ENCODE results near the gene TPST1.
"Not testable (repeated sequence)": the region's sequence is repeated elsewhere in the genome, so short reads cannot be mapped to it uniquely, and the experiment has no call there.

Gene TPST1

DNA sequence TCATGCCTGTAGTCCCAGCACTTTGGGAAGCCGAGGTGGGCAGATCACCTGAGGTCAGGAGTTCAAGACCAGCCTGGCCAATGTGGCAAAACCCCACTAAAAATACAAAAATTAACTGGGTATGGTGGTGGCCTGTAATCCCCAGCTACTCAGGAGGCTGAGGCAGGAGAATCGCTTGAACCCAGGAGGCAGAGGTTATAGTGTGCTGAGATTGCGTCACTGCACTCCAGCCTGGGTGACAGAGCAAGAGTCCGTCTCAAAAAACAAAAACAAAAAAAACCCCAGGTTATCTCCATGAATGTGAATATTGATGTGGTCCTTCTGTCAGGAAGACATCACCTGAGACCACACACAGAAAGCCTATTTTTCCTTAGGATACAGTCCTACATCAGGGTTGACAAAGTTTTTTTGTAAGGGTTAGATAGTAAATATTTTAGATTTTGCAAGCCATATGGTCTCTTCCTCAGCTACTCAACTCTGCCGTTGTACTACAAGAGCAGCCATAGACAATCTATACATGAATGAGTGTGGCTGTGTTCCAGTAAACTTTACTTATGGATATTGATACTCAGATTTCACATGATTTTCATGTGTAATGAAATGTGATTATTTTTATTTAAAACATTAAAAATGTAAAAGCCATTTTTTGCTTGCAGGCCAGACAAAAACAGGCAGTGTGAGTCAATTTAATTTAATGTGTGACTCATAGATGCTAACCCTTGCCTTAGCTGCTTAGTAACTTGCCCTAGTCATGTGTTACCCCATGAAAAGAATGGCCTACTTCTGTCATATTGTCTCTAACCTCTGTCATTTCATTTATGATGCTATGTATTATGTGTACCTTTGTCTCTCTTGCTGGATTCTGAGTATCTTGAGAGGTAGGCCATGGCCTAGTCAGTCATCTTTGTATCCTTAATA lies 78.1 kb downstream of the TPST1 start:
- no peak for DNase-seq (ENCODE audit: low read depth)

DNA sequence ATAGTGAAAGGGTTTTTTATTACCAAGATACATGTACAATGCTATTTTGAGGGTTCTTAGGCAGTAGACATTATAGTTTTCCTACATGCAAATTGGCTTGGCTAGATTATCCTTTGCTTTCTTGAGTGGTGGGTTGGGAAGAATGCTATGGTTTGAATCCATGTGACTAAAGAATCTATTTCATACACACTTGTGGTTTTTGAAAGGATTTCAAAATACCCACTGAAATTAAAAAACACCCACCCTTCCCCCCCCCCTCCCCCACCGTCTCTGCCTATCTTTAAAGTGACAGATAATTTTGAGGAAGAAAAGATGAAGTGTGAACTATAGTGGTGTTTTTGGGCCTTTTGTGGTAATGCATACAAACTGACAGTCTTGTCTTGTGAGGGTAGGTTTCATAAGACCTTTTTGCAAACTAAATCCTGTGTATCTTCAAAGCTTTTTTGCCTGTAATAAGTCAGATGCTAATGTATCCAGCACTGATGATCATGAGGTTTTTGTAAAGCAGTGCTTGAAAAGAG lies 90.9 kb downstream of the TPST1 start:
- DNase-seq (ENCODE audit: low read depth), result no peak

DNA sequence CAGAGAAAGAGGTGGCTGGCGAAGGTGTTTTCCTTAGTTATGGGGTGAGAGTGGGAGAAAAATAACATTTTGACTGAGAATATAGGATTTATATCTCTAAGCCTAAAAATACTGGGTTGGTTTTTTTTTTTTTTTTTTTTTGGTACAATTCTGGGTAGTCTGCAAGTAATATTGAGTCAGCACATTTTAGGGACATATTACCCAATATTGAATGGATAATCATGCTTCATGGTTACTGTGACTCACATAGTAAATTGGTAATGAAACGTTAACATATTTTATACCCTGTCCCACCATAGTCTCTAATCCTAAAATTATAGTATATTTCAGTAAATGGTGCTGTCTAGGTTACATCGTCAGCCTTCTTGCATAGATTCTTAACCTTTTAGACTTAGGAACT lies 91.4 kb downstream of the TPST1 start:
- DNase-seq (ENCODE audit: low read depth), result no peak

DNA sequence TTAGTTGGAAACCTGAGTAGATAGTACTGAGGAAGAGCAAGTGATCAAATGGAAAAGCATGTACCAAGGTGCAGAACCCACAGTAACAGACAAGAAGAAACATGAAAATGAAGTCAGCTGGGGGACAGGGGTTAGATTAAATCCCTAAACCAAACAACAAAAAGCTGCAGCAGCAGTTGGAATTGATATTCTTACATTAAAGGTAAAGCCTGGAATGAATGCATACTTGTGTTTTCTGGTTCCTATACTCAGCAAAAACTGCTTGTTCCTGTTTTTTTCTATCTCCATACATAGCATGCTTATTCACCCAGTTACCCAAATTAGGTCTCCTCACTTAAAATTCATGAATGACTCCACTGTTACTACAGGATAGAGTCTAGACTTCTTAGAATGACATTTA lies 92.4 kb downstream of the TPST1 start:
- DNase-seq (ENCODE audit: low read depth), result no peak

DNA sequence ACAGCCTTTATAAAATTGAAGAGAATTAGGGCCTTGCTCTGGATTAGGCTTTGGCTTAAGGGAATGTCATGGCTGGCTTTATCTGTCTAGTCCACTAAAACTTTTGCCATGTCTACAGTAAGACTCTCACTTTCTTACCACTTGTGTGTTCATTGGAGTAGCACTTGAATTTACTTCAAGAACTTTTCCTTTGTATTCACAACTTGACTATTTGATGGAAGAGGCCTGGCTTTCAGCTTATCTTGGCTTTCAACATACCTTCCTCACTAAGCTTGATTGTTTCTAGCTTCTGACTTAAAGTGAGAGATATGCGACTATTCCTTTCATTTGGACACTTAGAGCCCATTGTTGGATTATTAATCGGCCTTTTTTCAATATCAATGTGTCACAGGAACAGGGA lies 96.1 kb downstream of the TPST1 start:
- DNase-seq (ENCODE audit: low read depth), result no peak

DNA sequence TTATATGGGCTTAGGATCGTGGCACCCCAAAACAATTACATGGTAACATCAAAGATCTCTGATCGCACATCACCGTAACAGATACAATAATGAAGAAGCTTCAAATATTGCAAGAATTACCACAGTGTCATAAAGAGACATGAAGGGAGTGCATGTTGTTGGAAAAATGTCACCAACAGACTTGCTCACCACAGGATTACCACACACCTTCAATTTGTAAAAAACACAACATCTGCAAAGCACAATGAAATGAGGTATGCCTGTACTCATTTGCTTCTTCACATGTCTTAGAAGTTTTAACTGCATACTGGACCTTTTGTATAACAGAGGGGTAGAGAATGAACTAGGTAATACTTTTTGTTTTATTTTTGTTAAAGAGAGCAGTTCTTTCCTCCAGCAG lies 96.6 kb downstream of the TPST1 start:
- DNase-seq (ENCODE audit: low read depth), result no peak

DNA sequence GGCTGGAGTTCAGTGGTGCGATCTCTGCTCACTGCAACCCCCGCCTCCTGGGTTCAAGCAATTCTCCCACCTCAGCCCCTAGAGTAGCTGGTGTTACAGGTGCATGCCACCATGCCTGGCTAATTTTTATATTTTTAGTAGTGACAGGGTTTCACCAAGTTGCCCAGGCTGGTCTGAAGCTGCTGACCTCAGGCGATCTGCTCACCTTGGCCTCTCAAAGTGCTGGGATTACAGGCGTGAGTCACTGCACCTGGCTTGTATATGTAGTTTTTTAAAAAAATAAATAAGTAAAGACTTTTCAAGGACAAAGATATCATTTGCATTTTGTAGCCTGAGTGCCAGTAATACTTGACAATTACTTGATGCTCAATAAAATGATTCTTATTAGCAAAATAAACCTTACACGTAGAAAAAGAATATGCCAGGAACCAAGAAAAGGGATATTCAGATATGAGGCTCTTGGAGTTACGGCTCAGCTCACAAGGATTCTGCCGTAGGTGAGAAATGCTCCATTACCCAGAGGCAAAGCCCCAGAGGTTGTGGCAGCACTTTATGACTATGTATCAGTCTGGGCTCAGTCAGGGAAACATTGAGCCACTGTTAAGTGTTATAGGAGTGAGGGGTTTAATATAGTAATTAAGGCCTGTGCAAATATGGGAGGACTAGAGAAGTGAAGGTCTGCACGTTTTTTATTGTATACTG lies 98.5 kb downstream of the TPST1 start:
- no peak for DNase-seq (ENCODE audit: low read depth)

DNA sequence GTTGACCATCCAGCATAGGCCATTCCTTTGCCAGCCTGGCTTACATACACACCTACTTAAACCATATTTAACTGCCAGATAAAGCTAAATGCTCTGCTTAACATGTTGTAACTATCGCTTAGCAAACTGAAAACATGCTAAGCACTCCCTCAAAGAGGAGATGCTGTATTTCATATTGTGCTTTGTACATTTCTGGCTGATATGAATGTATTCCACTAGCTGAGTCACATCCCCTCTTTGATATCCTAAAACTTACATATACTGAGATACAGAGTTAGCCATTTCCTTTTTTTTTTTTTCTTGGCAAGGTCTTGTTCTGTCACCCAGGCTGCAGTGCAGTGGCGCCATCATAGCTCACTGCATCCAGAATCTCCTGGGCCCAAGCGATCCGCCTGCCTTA lies 99.4 kb downstream of the TPST1 start:
- DNase-seq (ENCODE audit: low read depth), result no peak

DNA sequence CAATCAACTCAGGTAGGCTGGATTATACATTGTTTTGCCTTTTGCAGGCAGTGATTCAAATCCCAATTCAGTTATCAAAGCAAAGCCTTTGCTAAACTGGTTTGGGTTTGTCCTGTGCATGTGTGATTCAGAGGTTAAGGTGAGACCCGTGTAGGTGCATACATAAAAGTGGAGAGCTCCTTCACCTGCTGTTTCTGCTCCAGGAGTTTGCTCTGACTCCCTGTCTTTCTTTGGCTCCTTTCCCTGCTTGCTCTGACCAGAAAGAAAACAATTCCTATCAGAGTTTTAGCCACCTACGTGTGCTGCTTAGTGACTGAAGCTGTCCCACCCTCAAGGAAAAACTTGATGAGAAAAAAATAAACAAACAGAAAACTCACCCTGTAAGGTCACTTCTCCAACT lies 101.1 kb downstream of the TPST1 start:
- no peak for DNase-seq (ENCODE audit: low read depth)

DNA sequence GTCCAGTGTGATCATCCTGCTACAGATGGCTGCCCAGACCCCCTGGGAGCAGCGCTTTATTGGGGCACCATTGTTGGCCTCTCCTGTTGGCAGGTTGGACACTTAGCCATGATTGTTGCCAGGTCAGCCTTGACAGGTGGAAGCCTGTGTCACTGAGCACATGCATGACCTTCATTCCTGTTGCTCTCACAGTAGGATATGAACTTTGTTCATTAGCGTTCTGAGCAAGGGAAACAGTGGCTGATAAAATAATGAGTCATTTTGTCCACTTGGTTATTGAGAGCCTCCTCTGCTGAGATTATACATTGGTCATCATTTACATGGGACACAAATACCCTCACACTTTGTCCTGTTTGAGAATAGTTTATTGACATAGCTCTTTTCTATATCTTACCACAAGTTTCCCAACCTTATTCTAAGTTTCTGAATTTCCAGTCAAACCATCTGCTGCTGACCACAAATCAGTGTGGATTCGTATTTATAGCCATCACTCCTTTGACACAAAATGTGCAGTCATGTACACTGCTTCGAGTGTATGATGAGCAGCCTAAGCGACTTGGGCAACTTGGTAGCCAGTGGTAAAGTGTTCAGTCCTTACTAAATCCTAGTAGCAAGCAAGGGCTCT lies 102.6 kb downstream of the TPST1 start:
- no peak for DNase-seq (ENCODE audit: low read depth)

DNA sequence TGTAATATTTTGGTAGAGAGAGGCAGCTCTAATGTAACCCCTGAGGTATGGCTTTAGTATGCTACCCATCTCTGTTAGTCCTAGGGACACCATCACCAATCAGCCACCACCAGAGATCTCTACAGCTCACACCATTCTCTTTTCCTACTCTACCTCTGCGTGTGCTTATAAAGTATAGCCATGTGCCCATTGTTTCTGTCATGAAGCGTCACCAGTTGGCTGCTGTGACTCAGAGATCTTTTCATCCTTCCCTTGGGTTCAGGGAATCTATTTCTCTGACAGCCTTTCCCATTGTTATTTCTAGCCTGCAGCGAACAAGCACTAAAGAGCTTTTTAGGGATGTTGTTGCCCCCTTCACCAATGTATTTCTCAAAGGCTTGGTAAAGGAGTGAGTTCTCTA lies 103.3 kb downstream of the TPST1 start:
- no peak for DNase-seq (ENCODE audit: low read depth)

DNA sequence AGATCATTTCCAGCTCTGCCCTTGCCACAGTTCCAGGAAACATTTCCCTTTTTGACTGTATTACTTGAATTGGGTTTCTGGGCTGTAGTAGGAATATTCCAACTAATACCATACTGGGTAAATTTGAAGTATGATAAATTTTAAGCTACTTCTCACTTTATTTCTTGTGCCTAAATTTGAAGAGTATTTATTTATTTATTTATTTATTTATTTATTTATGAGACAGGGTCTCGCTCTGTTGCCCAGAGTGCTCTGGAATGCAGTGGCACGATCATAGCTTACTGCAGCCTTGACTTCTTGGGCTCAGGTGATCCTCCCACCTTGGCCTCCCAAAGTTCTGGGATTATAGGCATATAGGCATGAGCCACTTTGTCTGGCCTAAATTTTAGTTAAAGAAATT lies 105.5 kb downstream of the TPST1 start:
- DNase-seq (ENCODE audit: low read depth), result no peak

DNA sequence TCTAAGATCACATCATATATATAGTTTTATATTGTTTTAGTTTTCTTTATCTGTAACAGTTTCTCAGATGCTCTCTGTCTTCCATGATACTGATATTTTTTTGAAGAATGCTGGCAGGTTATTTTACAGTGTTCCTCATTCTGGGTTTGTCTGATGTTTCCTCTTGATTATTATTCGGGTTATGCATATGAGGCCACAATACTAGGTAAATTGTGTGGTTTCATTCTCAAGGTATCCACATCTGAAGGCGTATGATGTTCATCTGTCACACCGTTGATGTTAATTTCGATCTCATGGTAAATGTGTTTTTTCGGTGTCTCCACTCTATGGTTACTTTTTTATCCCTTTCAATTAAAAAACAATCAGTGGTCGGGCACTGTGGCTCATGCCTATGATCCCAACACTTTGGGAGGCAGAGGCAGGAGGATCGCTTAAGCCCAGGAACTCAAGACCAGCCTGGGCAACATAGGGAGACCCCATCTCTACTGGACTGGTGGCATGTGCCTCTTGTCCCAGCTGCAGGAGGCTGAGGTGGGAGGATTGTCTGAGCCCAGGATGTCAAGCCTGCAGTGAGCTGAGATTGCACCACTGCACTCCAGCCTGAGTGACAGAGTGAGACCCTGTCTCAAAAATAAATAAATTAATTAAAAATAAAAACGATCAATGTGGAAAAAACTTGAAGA lies 108.9 kb downstream of the TPST1 start:
- DNase-seq (ENCODE audit: low read depth), result no peak

DNA sequence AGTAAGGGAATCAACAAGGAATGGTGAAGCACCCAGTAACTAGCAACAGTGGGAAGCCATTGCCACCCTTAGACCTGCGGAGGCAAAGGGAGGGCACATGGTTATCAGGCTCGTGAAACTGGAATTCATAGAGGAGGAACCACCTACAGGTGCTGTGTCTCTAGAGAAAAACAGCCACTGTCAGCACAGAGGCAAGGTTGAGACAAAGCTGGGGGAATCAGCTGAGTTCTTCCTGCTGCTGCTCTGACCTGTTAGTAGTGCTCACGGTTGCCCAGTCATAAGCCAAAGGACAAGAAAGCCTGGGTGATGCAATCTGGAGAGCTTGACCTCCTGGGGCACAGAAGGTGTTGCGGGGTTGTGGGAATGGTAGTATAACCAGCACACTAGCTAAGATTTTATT lies 110.1 kb downstream of the TPST1 start:
- DNase-seq (ENCODE audit: low read depth), result no peak

DNA sequence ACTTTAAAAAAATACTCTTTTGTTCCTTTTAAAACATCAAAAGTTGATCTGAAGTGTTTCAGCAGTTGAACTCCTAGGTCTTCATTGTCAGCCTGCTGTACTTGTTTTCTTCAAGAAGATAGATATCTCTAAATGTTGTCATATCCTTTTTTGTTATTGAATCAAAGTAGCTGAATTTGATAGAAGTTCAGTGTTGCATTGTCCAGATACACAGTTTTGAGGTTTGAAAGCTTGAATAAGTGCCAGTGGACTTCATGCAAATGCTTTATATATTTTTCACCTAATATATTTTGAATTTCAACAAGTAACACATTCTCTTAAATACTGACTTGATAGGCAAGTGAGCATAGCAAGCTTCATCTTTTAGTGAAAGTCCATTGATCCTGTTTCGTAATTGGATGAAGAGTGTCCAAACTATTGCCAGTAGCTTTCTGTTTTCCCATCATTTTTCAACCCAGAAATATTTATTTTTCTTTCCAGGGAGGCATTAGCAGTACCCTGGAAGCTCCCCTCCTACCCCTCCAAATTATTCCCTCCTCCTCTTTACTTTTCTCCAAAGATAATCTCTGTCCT lies 114.4 kb downstream of the TPST1 start:
- no peak for DNase-seq (ENCODE audit: low read depth)

DNA sequence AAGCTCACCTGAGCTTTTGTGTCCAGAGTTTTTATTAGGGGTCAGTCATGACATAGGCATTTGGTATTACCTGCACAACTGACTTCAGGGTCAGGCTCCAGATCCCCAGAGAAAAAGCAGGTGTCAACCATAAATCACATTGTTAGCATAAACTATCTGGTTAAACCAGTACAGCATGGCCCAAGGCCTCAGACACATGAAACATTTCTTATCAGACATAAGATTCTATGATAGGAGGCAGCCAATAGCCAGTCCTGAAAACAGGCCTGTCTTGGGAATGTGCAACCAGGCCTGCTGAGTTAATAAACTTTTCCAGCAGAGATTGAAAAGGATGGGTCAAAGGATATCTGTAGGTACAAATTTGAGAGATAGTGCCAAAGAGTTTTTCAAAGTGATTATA lies 116.1 kb downstream of the TPST1 start:
- DNase-seq (ENCODE audit: low read depth), result no peak

DNA sequence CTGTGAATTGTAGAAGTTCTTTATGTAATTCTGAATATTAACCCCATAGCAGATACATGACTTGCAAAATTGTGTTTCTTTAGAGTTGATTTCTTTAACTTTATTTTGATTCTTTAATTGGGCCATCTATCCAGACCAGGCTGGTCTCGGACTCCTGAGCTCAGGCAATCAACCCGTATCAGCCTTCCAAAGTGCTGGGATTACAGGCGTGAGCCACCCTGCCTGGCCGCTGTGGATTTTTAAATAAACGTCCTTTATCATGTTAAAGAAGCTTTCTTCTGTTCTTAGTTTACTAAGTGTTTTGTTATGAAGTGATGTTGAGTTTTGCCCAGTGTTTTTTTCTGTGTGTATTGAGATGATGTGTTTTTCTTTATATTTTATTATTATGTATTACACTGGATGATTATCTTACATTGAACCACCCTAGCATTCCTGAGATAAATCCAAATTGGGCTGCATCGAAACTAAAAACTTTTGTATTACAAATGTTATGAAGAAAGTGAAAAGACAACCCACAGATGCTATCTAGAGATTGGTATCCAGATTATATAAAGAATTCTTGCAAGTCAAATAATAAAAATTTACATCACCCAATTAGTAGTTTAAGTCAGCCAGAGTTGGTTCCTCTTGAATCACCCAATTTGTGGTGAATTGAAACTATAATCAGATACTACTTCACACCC lies 118.1 kb downstream of the TPST1 start:
- DNase-seq (ENCODE audit: low read depth), result no peak

DNA sequence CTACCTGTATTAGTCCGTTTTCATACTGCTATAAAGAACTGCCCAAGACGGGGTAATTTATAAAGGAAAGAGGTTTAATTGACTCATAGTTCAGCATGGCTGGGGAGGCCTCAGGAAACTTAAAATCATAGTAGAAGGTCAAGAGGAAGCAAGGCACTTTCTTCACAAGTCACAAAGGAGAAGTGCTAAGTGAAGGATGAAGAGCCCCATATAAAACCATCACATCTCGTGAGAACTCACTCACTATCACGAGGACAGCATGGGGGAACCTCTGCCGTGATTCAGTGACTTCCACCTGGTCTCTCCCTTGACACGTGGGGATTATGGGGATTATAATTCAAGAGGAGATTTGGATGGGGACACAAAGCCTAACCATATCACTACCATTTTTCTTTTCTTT lies 119.9 kb downstream of the TPST1 start:
- not testable (repeated sequence) for DNase-seq (ENCODE audit: low read depth)

DNA sequence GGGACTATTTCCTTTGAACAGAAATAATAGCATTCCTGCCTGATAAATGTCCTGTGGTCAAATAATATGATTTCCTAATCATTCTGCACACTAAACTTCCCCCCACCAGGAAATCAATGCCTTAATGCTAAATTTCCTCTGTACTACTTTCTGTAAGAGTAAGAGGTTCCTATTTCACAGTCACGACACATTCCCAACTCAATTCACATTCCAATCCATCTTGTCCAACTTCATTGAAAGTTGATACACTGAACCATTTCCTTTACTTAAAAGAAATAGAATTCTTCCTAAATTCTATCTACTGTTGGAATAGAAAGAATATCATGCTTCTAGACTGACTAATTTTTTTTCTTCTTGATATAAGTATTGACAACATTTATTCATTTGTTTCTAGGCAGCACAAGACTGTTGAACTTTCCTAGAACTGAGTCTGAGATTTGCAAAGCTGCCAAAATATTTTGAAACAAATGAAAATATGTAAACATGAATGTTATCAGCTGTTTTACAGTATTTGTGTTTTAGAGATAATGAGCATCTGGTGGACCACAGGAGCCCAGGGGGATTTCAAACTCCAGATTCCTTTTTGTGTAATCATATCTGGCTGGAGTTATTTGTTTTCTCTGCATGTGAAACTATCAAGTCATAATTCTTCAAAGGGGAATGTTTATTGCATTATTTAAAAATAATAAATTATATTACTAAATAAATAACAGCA lies 121.5 kb downstream of the TPST1 start:
- no peak for DNase-seq (ENCODE audit: low read depth)

DNA sequence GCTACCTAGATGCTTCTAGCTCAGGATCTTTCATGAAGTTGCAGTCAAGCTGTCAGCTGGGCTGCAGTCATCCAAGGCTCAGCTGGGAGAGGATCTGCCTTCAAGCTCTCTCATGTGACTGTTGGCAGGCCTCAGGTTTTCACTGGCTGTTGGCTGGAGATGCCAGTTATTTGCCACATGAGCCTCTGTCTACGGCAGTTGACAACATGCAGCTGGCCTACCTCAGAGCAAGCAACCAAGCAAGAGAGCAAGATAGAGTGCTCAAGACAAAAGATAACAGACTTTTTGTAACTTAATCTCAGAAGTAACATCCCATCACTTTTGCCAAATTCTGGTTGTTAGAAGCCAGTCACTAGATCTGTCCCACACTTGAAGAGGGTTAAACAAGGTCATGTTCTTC lies 125.8 kb downstream of the TPST1 start:
- no peak for DNase-seq (ENCODE audit: low read depth)

DNA sequence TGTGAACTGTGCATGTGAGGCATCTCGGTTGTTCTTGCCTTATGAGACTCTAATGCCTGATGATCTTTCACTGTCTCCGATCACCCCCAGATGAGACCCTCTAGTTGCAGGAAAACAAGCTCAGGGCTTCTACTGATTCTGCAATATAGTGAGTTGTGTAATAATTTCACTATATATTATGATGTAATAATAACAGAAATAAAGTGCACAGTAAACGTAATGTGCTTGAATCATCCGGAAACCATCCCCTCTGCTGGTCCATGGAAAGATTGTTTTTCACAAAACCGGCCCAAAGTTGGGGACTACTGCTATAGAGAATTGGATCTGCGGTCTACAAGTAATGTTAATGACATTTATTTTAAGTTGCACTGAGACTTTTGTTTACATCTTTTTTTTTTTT lies 126.7 kb downstream of the TPST1 start:
- no peak for DNase-seq (ENCODE audit: low read depth)

All from CMK (cell line).